ENCODE measurements around the gene TELO2. TPM values are rescaled to one million over a fixed set of nuclear protein-coding genes. Genes with fewer than 3 reads are reported as not detected.
A peak's percentile ranks its signal among the peaks of the same experiment; 100 is the strongest.

Gene TELO2
- total RNA-seq, 4 donors from 2014 or later = 4.9 to 59.1 (median 39.0) TPM

DNA sequence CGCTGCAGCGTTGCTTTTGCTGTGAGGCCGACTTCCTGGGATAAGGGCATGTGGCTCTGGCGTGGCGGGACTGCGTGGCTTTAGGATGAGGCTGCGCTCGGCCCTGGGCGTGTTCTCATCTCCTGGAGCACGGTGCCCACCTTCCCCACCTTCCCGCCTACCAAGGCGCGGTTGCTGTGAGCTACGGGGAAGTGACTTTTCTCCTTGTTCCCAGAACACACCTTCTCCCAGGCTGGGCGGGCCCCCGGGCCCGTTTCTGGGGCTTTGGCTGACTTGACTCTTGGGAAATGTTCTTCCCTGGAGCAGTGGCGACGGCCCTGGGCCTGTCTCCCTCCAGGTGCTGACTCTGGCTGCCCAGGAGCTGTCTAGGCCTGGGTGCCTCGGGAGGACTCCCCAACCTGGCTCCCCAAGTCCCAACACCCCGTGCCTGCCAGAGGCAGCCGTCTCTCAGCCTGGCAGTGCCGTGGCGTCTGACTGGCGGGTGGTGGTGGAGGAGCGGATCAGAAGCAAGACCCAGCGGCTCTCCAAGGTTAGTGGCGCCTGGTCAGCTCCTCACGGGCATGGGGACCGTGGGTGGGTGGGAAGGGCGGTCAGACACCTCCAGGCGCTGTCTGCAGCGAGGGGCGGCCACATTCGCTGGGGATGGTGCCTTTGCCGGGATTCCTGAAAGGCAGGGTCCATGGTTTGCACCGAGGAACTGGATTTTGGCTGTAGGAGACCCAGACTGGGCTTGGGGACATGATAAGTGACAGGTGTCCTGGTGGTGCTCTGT lies 12.1 kb downstream of the TELO2 start:
- Histone ChIP-seq H3K9me3 (no peaks in the 10 kb centered on the region), H3K4me3 (no peak overlapping the region), H3K36me3 (no peaks in the 10 kb centered on the region), H3K27me3 (no peaks in the 10 kb centered on the region), H3K4me1 (no peaks in the 10 kb centered on the region), H3K27ac (no peak overlapping the region)
- TF ChIP-seq CTCF (IDR thresholded peaks at IDR 0.05) = no peak
- intact Hi-C loops (cut with DNase I; ENCODE audit: low total_unique reads) = no loop called here
- DNase-seq = no peak

- Histone ChIP-seq H3K9me3 (no peaks in the 10 kb centered on the region), H3K4me3 (no peak overlapping the region), H3K36me3 (no peaks in the 10 kb centered on the region), H3K4me1 (no peaks in the 10 kb centered on the region), H3K27me3 (no peaks in the 10 kb centered on the region), H3K27ac (no peak overlapping the region)
- no peak for DNase-seq
- intact Hi-C loops (cut with DNase I; ENCODE audit: low total_unique reads) = no loop called here
- no peak for TF ChIP-seq POLR2A (IDR thresholded peaks at IDR 0.05)
- TF ChIP-seq CTCF (IDR thresholded peaks at IDR 0.05) = no peak
Measured at GRCh38 chr16:1505912-1506311, 12.8 kb downstream of the TELO2 start.

- intact Hi-C loops (cut with DNase I; ENCODE audit: low total_unique reads) = no loop called here
- Histone ChIP-seq H3K4me1 (no peaks in the 10 kb centered on the region), H3K27me3 (no peaks in the 10 kb centered on the region), H3K36me3 (no peaks in the 10 kb centered on the region), H3K4me3 (no peak overlapping the region), H3K9me3 (no peaks in the 10 kb centered on the region), H3K27ac (no peak overlapping the region)
- no peak for DNase-seq
- TF ChIP-seq CTCF (IDR thresholded peaks at IDR 0.05) (no peak), POLR2A (IDR thresholded peaks at IDR 0.05) (no peak)
Measured at GRCh38 chr16:1506494-1507213, 13.5 kb downstream of the TELO2 start.

DNA sequence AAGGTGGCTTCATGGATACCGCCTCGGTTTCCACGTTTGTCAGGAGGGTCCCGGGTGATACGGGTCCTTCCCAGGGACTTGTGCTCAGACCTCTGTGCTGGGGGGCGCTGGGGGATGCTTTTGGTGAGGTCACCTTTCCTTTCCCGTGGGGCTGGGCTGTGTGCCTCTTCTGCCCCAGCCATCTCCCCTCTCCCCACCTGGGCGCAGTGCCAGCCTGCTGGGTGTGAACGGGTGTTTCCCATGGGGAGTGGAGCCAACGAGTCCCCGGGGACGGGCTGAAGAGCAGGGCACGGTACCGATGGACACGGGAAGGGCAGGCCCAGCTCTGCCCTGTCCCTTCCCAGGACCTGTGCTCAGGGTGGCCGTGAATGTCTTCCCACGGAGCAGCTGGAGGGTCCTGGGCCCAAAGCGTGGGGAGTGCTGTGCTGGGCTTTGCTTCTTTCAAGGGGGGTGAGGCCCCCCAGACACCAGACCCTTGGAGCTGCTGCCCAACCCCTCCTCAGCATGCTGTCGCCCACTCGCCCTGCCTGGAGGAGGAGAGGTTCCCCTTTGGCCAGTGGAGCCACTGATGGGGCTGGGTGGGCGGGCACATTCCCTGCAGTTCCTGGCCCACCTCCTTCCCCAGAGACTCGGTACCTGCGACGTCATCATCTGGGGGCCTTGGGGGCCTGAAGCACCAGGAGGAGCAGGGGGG lies 15.5 kb downstream of the TELO2 start:
- DNase-seq = no peak
- Histone ChIP-seq H3K9me3 (no peaks in the 10 kb centered on the region), H3K27me3 (no peaks in the 10 kb centered on the region), H3K4me1 (no peaks in the 10 kb centered on the region), H3K4me3 (no peak overlapping the region), H3K36me3 (no peaks in the 10 kb centered on the region), H3K27ac (peak overlapping the region in 1 of 2 donors; percentile 52)
- intact Hi-C loops (cut with DNase I; ENCODE audit: low total_unique reads) = no loop called here
- TF ChIP-seq CTCF (IDR thresholded peaks at IDR 0.05) (no peak), POLR2A (IDR thresholded peaks at IDR 0.05) (no peak)

Data from uterus (tissue), 4 donors.